GM18505 (cell line): Measurements from ENCODE around the gene IL12RB2.

Experiments
- ATAC-seq: cut with Tn5 transposase; IDR thresholded peaks from one replicate; pipeline ENCODE4 v1.9.1; 2021; ENCODE audit not compliant: unreplicated experiment
- POLR2A ChIP-seq: IDR thresholded peaks from 4 replicates; pipeline ENCODE4 v1.6.1; 2011; ENCODE audit warnings: borderline replicate concordance; ENCODE audit not compliant: insufficient read depth, insufficient read length; ENCODE audit errors: extremely low read depth

The IL12RB2 gene

GRCh38 chr1:67348586-67349252 is 41.0 kb downstream of the IL12RB2 start:
- no peak for ATAC-seq
- TF ChIP-seq POLR2A = no peak

GRCh38 chr1:67350783-67351182 is 43.1 kb downstream of the IL12RB2 start:
- no peak for TF ChIP-seq POLR2A
- no peak for ATAC-seq

GRCh38 chr1:67352211-67352610 is 44.5 kb downstream of the IL12RB2 start:
- no peak for TF ChIP-seq POLR2A
- ATAC-seq = no peak

- no peak for TF ChIP-seq POLR2A
- ATAC-seq = no peak
Measured at GRCh38 chr1:67355745-67356424, 48.2 kb downstream of the IL12RB2 start.

GRCh38 chr1:67359592-67359991 is 51.9 kb downstream of the IL12RB2 start:
- no peak for ATAC-seq
- no peak for TF ChIP-seq POLR2A

GRCh38 chr1:67361641-67362040 is 54.0 kb downstream of the IL12RB2 start:
- TF ChIP-seq POLR2A = no peak
- ATAC-seq = no peak

GRCh38 chr1:67367370-67368045 is 59.8 kb downstream of the IL12RB2 start:
- no peak for TF ChIP-seq POLR2A
- no peak for ATAC-seq

GRCh38 chr1:67368046-67368514 is 60.4 kb downstream of the IL12RB2 start:
- ATAC-seq = no peak
- TF ChIP-seq POLR2A = no peak

GRCh38 chr1:67371043-67371442 is 63.4 kb downstream of the IL12RB2 start:
- TF ChIP-seq POLR2A = no peak
- no peak for ATAC-seq

GRCh38 chr1:67371681-67372080 is 64.0 kb downstream of the IL12RB2 start:
- no peak for TF ChIP-seq POLR2A

GRCh38 chr1:67372136-67372535 is 64.5 kb downstream of the IL12RB2 start:
- ATAC-seq = no peak
- TF ChIP-seq POLR2A = no peak

More at GRCh38 chr1:67371681-67372080, 64.0 kb downstream of the IL12RB2 start:
- no peak for ATAC-seq

GRCh38 chr1:67372898-67373297 is 65.2 kb downstream of the IL12RB2 start:
- ATAC-seq = no peak
- no peak for TF ChIP-seq POLR2A

GRCh38 chr1:67376381-67376780 is 68.7 kb downstream of the IL12RB2 start:
- TF ChIP-seq POLR2A = no peak
- ATAC-seq = no peak

GRCh38 chr1:67377253-67377652 is 69.6 kb downstream of the IL12RB2 start:
- TF ChIP-seq POLR2A = no peak
- no peak for ATAC-seq

- no peak for ATAC-seq
- TF ChIP-seq POLR2A = no peak
Measured at GRCh38 chr1:67381154-67381553, 73.5 kb downstream of the IL12RB2 start.

- no peak for TF ChIP-seq POLR2A
- ATAC-seq = no peak
Measured at GRCh38 chr1:67382292-67382691, 74.6 kb downstream of the IL12RB2 start.
